H1 (cell line): ENCODE results near the gene DACH2. TPM values are rescaled to one million over a fixed set of nuclear protein-coding genes. Genes with fewer than 3 reads are reported as not detected.

Experiments
- CTCF ChIA-PET: fragments of 300-600 bp; sonication (Branson Sonifier 250); formaldehyde crosslinking; loops from one replicate; lab custom pipeline; 2021; ENCODE audit not compliant: partially characterized antibody; lab: Charles Lee
- POLR2A ChIA-PET: fragments of 300-600 bp; sonication (Branson Sonifier 250); formaldehyde crosslinking; loops from one replicate; lab custom pipeline; 2021; ENCODE audit warnings: inconsistent platforms; ENCODE audit not compliant: partially characterized antibody; lab: Charles Lee
- DNase-seq, 2 experiments: peaks; one replicate each; pipeline versions ENCODE4 v3.0.0 to v3.0.0-alpha.2; 2010 to 2022; ENCODE audit warnings: low spot score in 2 of 2, low read depth in 1 of 2, mixed read lengths in 1 of 2
- FAIRE-seq: peaks from 2 replicates; lab custom pipeline; 2011; peaks lifted over from hg19 to GRCh38; lab: Jason Lieb, UNC
- H2AFZ ChIP-seq: 2 replicates; pipeline ENCODE4 v1.8.1; 2012; ENCODE audit warnings: low read length, inconsistent platforms
- H2AK5ac ChIP-seq: 2 replicates; pipeline ENCODE4 v1.6.1; 2013; ENCODE audit warnings: low read depth, low read length
- H2BK120ac ChIP-seq: replicated peaks from 2 replicates; pipeline ENCODE3; 2013; ENCODE audit warnings: low read depth, low read length, inconsistent platforms
- H2BK12ac ChIP-seq: 2 replicates; pipeline ENCODE4 v1.6.1; 2013; ENCODE audit warnings: low read depth, low read length
- H2BK15ac ChIP-seq: 2 replicates; pipeline ENCODE4 v1.6.1; 2013; ENCODE audit warnings: low read length
- H2BK20ac ChIP-seq: 2 replicates; pipeline ENCODE4 v1.6.1; 2013; ENCODE audit warnings: low read length
- H2BK5ac ChIP-seq: 2 replicates; pipeline ENCODE4 v1.6.1; 2013; ENCODE audit warnings: low read depth, low read length
- H3K14ac ChIP-seq: 2 replicates; pipeline ENCODE4 v1.6.1; 2013; ENCODE audit warnings: inconsistent platforms; ENCODE audit not compliant: insufficient read length
- H3K18ac ChIP-seq: 2 replicates; pipeline ENCODE4 v1.6.1; 2013; ENCODE audit warnings: low read length; ENCODE audit errors: extremely low read depth
- H3K23ac ChIP-seq: 2 replicates; pipeline ENCODE4 v1.6.1; 2013; ENCODE audit warnings: inconsistent platforms; ENCODE audit not compliant: insufficient read length
- H3K23me2 ChIP-seq: 2 replicates; pipeline ENCODE4 v1.6.1; 2013; ENCODE audit warnings: low read depth, low read length
- H3K27ac ChIP-seq: 2 replicates; pipeline ENCODE4 v1.6.1; 2011; ENCODE audit warnings: low read depth, low read length, inconsistent platforms
- H3K27me3 ChIP-seq, 4 experiments: replicated peaks in 1 of 4; 1 replicate in 1 of 4; 2 replicates in 3 of 4; pipeline versions ENCODE4 v1.6.1 to v1.8.1; 2011 to 2013; ENCODE audit warnings: low read length in 3 of 4, mild to moderate bottlenecking in 3 of 4, inconsistent platforms in 2 of 4, mixed read lengths in 2 of 4, moderate library complexity in 1 of 4; ENCODE audit not compliant: control insufficient read depth in 3 of 4, insufficient read depth in 3 of 4; ENCODE audit errors: extremely low read depth in 1 of 4
- H3K36me3 ChIP-seq, 4 experiments: 2 replicates each; pipeline versions ENCODE4 v1.6.1 to v1.8.1; 2011 to 2013; ENCODE audit warnings: mild to moderate bottlenecking in 4 of 4, low read length in 3 of 4, moderate library complexity in 2 of 4, control low read depth in 1 of 4, inconsistent platforms in 1 of 4; ENCODE audit not compliant: insufficient read depth in 4 of 4, control insufficient read depth in 2 of 4
- H3K4ac ChIP-seq: replicated peaks from 2 replicates; pipeline ENCODE3; 2013; ENCODE audit warnings: low read length, low read depth, mixed read lengths, inconsistent platforms; ENCODE audit not compliant: insufficient read length
- H3K4me1 ChIP-seq, 4 experiments: replicated peaks in 1 of 4; 1 replicate in 1 of 4; 2 replicates in 3 of 4; pipeline versions ENCODE4 v1.6.1 to v1.8.1; 2011 to 2013; ENCODE audit warnings: low read length in 3 of 4, inconsistent platforms in 2 of 4, mixed read lengths in 1 of 4; ENCODE audit not compliant: insufficient read depth in 4 of 4, control insufficient read depth in 3 of 4
- H3K4me2 ChIP-seq, 2 experiments: 2 replicates each; pipeline versions ENCODE4 v1.6.1 to v1.8.1; 2011 to 2013; ENCODE audit warnings: low read depth in 2 of 2, low read length in 2 of 2, control low read depth in 1 of 2, inconsistent platforms in 1 of 2, mild to moderate bottlenecking in 1 of 2; ENCODE audit not compliant: insufficient read depth in 1 of 2
- H3K4me3 ChIP-seq, 4 experiments: fragments of 200-600, 300-600 bp in 1 of 4; sonication (generic), shearing (Covaris generic), sonication (Bioruptor Twin) in 1 of 4; 2 replicates each; pipeline versions ENCODE4 v1.5.1 to v1.8.1; 2011 to 2016; ENCODE audit warnings: low read length in 4 of 4, low read depth in 3 of 4, control low read depth in 2 of 4, inconsistent platforms in 2 of 4, mild to moderate bottlenecking in 2 of 4, mixed read lengths in 1 of 4, moderate library complexity in 1 of 4; ENCODE audit not compliant: insufficient read depth in 2 of 4; ENCODE audit errors: extremely low read depth in 1 of 4
- H3K56ac ChIP-seq: replicated peaks from 2 replicates; pipeline ENCODE3; 2013; ENCODE audit warnings: low read depth, mild to moderate bottlenecking, mixed read lengths, low read length, inconsistent platforms; ENCODE audit not compliant: insufficient read length
- H3K79me1 ChIP-seq: 2 replicates; pipeline ENCODE4 v1.6.1; 2013; ENCODE audit warnings: low read depth, low read length, control low read depth
- H3K79me2 ChIP-seq, 2 experiments: 2 replicates each; pipeline versions ENCODE4 v1.6.1 to v1.8.1; 2012 to 2013; ENCODE audit warnings: low read length in 2 of 2, mild to moderate bottlenecking in 2 of 2, inconsistent platforms in 1 of 2; ENCODE audit not compliant: insufficient read depth in 2 of 2, control insufficient read depth in 1 of 2
- H3K9ac ChIP-seq, 4 experiments: replicated peaks in 1 of 4; 1 replicate in 1 of 4; 2 replicates in 3 of 4; pipeline versions ENCODE4 v1.6.1 to v1.8.1; 2011 to 2013; ENCODE audit warnings: low read depth in 3 of 4, low read length in 3 of 4, control low read depth in 2 of 4, mild to moderate bottlenecking in 2 of 4, moderate library complexity in 2 of 4, inconsistent platforms in 1 of 4; ENCODE audit errors: extremely low read depth in 1 of 4
- H3K9me3 ChIP-seq, 2 experiments: 2 replicates each; pipeline versions ENCODE4 v1.6.1 to v1.8.1; 2012 to 2013; ENCODE audit warnings: mild to moderate bottlenecking in 2 of 2, moderate library complexity in 2 of 2, control low read depth in 1 of 2, inconsistent platforms in 1 of 2, low read depth in 1 of 2, low read length in 1 of 2, mixed read lengths in 1 of 2; ENCODE audit not compliant: insufficient read depth in 2 of 2
- H4K20me1 ChIP-seq, 2 experiments: replicated peaks in 1 of 2; 2 replicates each; pipeline versions ENCODE3 to v1.8.1; 2011 to 2013; ENCODE audit warnings: inconsistent platforms in 2 of 2, low read length in 2 of 2, mild to moderate bottlenecking in 1 of 2; ENCODE audit not compliant: insufficient read depth in 2 of 2, control insufficient read depth in 1 of 2
- H4K5ac ChIP-seq: 2 replicates; pipeline ENCODE4 v1.6.1; 2013; ENCODE audit warnings: low read length, low read depth, mixed read lengths, inconsistent platforms; ENCODE audit not compliant: insufficient read length
- H4K8ac ChIP-seq: 2 replicates; pipeline ENCODE4 v1.8.0; 2013; ENCODE audit warnings: mild to moderate bottlenecking, moderate library complexity, low read length, inconsistent platforms; ENCODE audit not compliant: insufficient read depth; ENCODE audit errors: extremely low read depth
- H4K91ac ChIP-seq: replicated peaks from 2 replicates; pipeline ENCODE3; 2013; ENCODE audit warnings: low read length, mixed read lengths, inconsistent platforms; ENCODE audit not compliant: insufficient read length
- CTCF ChIP-seq, 3 experiments: IDR thresholded peaks; 1 replicate in 2 of 3; 2 replicates in 1 of 3; pipeline versions ENCODE4 v1.5.1 to v1.6.1; 2011; ENCODE audit warnings: low read length in 3 of 3, mild to moderate bottlenecking in 3 of 3, inconsistent platforms in 2 of 3, low read depth in 1 of 3, moderate library complexity in 1 of 3; ENCODE audit not compliant: insufficient read depth in 1 of 3; ENCODE audit errors: control extremely low read depth in 1 of 3
- GTF2F1 ChIP-seq: IDR thresholded peaks from 2 replicates; pipeline ENCODE4 v1.6.1; 2012; ENCODE audit warnings: low read depth, low read length, improper control_type of control experiment, borderline replicate concordance
- KDM4A ChIP-seq: IDR thresholded peaks from one replicate; pipeline ENCODE4 v1.7.1; 2012; ENCODE audit warnings: low read depth, mild to moderate bottlenecking, moderate library complexity, low read length, inconsistent platforms; ENCODE audit not compliant: severe bottlenecking
- RAD21 ChIP-seq, 2 experiments: IDR thresholded peaks in 1 of 2; conservative IDR thresholded peaks in 1 of 2; 2 replicates each; pipeline ENCODE4 v1.6.1; 2011; ENCODE audit warnings: low read depth in 2 of 2, low read length in 2 of 2, improper control_type of control experiment in 1 of 2, inconsistent platforms in 1 of 2, mild to moderate bottlenecking in 1 of 2, moderate library complexity in 1 of 2
- WGBS, 2 experiments: shearing (Covaris generic) in 1 of 2; methylation state at CpG; one replicate each; pipeline versions ENCODE4 v1.1.6 to v1.1.7; 2013 to 2015; ENCODE audit warnings: low lambda C conversion rate in 2 of 2, mixed read lengths in 2 of 2, inconsistent platforms in 1 of 2, low coverage in 1 of 2, missing lambda C conversion rate in 1 of 2; ENCODE audit not compliant: insufficient replicate concordance in 2 of 2, insufficient coverage in 1 of 2, insufficient read length in 1 of 2; ENCODE audit errors: extremely low coverage in 1 of 2, missing lambda C conversion rate in 1 of 2; 5-methylcytosine and 5-hydroxymethylcytosine counted together
- polyA plus RNA-seq, 7 experiments: library from polyadenylated mRNA; depleted of rRNA in 3 of 7; stranded (reverse) in 5 of 7; unstranded in 2 of 7; fragments of >200 nt in 5 of 7; fragments of 200-250 nt in 2 of 7; gene quantifications; 1 replicate in 5 of 7; 2 replicates in 1 of 7; 4 replicates in 1 of 7; pipeline versions ENCODE4 v1.2.1 to v1.2.3, GENCODE V29; 2011 to 2013; ENCODE audit warnings: missing spikeins in 2 of 7, mixed read lengths in 2 of 7
- total RNA-seq: library from RNA; stranded (reverse); fragmentation: NEBNext Ultra II Directional; extraction: Animal tissue kit (Norgen Biotek cat#: 25700); gene quantifications from 2 replicates; pipeline ENCODE4 v1.2.1, GENCODE V29; 2021

The DACH2 gene
- total and polyA plus RNA-seq, 2 of the 8 experiments (the other 6 are each of a cell fraction or from before 2014, with no cell fraction given), result 1.0 to 1.8 TPM

- ChIA-PET CTCF (interaction anchor here (0.8 to 1.5 kb wide), 2 partner anchors 13 to 202 kb away, joined by 3 read pairs; no protein-coding TSS in a partner anchor), POLR2A (no interaction called here)
- Histone ChIP-seq H3K4me2 (no peak overlapping the region), H4K20me1 (no peaks in the 10 kb centered on the region), H3K18ac (no peak overlapping the region), H3K27me3 (no peaks in the 10 kb centered on the region), H3K9me3 (0 out of 4 replicates have a peak, but pooled peaks cover 0 to 2% of the 10 kb centered on the region in 2 experiments), H3K36me3 (no peaks in the 10 kb centered on the region), H4K8ac (no peak overlapping the region), H4K5ac (no peak overlapping the region), H3K79me1 (no peaks in the 10 kb centered on the region), H3K4me3 (no peak overlapping the region), H3K79me2 (no peaks in the 10 kb centered on the region), H2BK12ac (no peak overlapping the region), H3K14ac (no peak overlapping the region), H3K9ac (no peak overlapping the region), H4K91ac (no peak overlapping the region), H3K23ac (no peak overlapping the region), H2BK120ac (no peak overlapping the region), H2BK20ac (no peak overlapping the region), H2AK5ac (no peak overlapping the region), H3K23me2 (no peaks in the 10 kb centered on the region), H3K56ac (no peak overlapping the region), H2BK5ac (no peak overlapping the region), H3K4ac (no peak overlapping the region), H2BK15ac (no peak overlapping the region), H2AFZ (no peak overlapping the region), H3K4me1 (no peaks in the 10 kb centered on the region; a peak in 1 of 7 replicates), H3K27ac (no peak overlapping the region)
- no peak for TF ChIP-seq KDM4A
- TF ChIP-seq GTF2F1, result no peak
- peak in 2 of 3 experiments; percentile 21 to 38; a peak in 3 of 4 replicates for TF ChIP-seq CTCF (IDR thresholded peaks at IDR 0.05; ENCODE audit: control extremely low read depth in 1 of 3, insufficient read depth in 1 of 3, low read depth in 1 of 3, low read length in 3 of 3)
- TF ChIP-seq RAD21 (IDR thresholded peaks at IDR 0.05 in 1 of 2, conservative IDR thresholded peaks at IDR 0.05 in 1 of 2; ENCODE audit: low read depth in 2 of 2, low read length in 2 of 2), result peak; percentile 42 to 51; a peak in 3 of 4 replicates
- no CpG with 5 or more reads among the region's 1 CpG for WGBS, 2 experiments
- FAIRE-seq, result no peak
- peak in 1 of 2 experiments; percentile 46 for DNase-seq
These were observed 26.3 kb upstream of the DACH2 start for GRCh38 chrX:86121916-86122315.
